GM21526 (cell line): Measurements from ENCODE around the gene ALDH16A1.

Experiments
- ATAC-seq: cut with Tn5 transposase; IDR thresholded peaks from one replicate; pipeline ENCODE4 v1.9.1; 2021; ENCODE audit warnings: moderate library complexity; ENCODE audit not compliant: unreplicated experiment, low FRiP score

ALDH16A1 gene

DNA sequence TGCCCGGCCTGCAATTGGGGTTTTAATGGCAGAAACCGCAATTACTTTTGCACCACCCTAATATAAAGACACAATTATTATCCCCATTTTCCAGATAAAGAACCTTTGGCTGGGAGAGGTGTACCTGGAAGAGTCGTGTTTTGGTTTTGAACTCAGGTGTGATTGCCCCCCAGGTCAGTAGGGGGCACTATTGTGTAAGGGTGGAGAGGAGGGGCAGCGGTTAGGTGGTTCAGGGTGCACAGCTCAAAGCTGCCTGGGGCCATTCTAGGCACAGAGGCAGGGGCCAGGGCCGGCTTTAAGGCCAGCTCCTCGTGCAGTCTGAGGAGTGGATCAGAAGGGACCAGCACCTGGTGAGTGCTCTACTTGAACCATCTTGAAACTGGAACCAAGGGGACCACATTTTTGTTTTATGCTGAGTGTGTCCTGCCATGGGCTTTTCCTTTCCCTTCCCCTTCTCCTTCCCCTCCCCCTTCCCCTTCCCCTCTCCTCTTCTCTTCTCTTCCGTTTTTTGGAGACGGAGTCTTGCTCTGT, 53.6 kb downstream of the ALDH16A1 start:
- no peak for ATAC-seq

DNA sequence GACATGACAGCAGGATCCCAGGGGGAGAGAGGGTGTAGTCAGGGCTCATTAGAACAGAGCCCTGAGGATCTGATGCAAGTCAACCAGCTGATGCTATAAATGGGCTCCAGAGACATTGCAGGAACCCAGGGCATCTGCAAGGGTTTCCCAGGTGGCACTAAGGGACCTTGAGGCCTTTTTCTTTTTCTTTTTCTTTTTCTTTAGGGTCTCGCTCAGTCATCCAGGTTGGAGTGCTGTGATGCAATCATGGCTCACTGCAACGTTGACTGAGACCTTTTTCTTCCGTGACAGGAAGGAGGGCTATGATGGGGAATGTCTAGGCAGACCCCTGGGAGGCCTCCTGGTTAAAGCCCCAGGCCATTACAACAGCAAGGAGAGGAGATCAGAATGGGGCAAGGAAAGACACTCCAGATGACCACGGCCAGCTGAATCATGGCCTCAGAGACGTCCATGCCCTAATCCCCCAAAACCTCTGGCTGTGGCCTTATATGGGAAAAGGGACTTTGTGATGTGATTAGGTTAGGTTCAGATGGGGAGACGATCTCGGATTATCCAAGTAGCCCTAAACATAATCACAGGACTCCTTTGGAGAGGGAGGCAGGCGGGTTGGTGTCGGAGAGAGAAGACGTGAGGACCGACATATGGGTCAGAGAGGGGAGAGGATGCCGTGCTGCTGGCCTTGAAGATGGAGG, 54.9 kb downstream of the ALDH16A1 start:
- no peak for ATAC-seq

DNA sequence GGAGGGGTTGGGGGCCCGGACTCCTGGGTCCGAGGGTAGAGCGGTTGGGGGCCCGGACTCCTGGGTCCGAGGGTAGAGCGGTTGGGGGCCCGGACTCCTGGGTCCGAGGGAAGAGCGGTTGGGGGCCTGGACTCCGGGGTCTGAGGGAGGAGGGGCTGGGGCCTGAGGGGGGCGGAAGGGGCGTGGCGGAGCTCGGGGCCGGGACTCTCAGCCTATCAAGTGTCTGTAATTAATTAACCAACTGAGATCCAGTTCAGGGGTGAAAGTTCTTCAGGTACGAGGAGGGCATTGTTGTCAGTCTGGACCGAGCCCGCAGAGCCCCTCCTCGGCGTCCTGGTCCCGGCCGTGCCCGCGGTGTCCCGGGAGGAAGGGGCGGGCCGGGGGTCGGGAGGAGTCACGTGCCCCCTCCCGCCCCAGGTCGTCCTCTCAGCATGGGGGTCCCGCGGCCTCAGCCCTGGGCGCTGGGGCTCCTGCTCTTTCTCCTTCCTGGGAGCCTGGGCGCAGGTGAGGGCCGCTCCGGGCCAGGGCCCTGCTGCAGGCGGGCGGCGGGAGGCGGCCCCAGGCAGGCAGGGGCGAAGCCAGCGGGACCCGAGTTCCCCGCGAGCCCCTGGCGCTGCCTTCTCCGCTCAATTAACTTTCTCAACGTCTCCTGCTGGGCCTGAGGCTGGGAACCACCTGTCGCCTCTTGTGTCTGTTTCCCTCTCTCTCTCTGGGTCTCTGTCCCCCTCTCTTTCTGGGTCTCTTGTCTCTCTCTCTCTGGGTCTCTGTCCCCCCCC, 60.1 kb downstream of the ALDH16A1 start:
- ATAC-seq, result no peak

DNA sequence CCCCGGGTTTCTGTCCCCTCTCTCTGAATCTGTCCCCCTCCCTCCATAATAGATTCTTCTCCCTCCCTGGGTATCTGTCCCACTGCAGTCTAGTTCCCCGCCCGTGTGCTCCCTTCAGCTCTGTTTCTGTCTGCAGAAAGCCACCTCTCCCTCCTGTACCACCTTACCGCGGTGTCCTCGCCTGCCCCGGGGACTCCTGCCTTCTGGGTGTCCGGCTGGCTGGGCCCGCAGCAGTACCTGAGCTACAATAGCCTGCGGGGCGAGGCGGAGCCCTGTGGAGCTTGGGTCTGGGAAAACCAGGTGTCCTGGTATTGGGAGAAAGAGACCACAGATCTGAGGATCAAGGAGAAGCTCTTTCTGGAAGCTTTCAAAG, 60.7 kb downstream of the ALDH16A1 start:
- ATAC-seq, result no peak

DNA sequence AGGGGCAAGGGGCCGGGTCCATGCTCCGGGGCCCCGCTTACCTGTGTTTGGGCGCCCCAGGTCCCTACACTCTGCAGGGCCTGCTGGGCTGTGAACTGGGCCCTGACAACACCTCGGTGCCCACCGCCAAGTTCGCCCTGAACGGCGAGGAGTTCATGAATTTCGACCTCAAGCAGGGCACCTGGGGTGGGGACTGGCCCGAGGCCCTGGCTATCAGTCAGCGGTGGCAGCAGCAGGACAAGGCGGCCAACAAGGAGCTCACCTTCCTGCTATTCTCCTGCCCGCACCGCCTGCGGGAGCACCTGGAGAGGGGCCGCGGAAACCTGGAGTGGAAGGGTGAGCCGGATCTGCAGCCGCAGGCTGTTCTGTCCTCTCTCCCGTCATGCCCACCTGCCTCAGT, 61.1 kb downstream of the ALDH16A1 start:
- ATAC-seq, result no peak

DNA sequence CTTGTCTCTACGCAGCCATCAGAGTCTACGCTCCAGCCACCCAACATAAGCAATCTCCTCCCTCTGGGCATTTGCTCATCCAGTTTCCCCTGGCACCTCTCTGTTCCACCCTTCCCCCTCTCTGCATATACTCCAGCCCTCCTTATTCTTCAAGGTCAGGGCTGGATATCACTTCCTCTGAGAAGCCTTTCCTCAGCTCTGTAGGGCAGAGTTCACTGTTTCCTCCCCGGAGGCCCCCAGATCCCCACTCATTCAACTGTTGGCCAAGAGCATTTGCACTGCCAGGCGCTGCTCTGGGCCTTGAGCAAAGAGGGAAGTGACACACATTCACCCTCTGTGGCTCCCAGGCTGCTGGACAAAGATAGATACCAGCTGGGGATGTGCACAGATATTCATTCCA, 62.7 kb downstream of the ALDH16A1 start:
- no peak for ATAC-seq

DNA sequence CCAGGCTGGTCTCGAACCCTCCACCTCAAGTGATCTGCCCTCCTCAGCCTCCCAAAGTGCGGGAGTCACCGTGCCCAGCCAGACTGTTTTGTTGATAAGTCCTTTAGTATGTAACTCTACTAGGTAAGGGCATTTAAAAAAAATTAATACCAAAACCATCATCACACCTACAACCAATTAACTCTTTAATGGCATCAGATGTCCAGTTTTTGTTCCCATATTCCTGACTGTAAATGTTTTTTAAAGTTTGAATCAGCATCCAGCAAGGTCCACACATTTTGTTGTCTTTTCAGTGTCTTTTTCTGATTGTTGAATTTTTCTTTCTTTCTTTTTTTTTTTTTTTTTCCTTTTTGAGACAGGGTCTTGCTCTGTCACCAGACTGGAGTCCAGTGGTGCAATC, 65.0 kb downstream of the ALDH16A1 start:
- ATAC-seq, result no peak
